Spleen (tissue), 11 donors: ENCODE measurements around the gene TUT7. TPM values are rescaled to one million over a fixed set of nuclear protein-coding genes. Genes with fewer than 3 reads are reported as not detected.

Experiments
- DNase-seq: peaks from one replicate; pipeline ENCODE4 v3.0.0-alpha.2; 2020
- H3K27ac ChIP-seq, 8 donors: fragments of 200-600 bp; sonication (generic) in 7 of 8; 1 replicate in 4 of 8; 2 replicates in 4 of 8; pipeline versions ENCODE4 v1.5.0 to v1.8.0; 2016 to 2021; ENCODE audit warnings: inconsistent platforms in 4 of 8, mild to moderate bottlenecking in 4 of 8, moderate library complexity in 1 of 8
- H3K27me3 ChIP-seq, 7 donors: fragments of 200-600 bp; sonication (generic) in 6 of 7; replicated peaks in 1 of 7; 1 replicate in 4 of 7; 2 replicates in 3 of 7; pipeline versions ENCODE4 v1.5.0 to v1.8.0; 2016 to 2021; ENCODE audit warnings: inconsistent platforms in 3 of 7, mild to moderate bottlenecking in 1 of 7
- H3K36me3 ChIP-seq, 6 donors: fragments of 200-600 bp; sonication (generic) in 5 of 6; 1 replicate in 4 of 6; 2 replicates in 2 of 6; pipeline versions ENCODE4 v1.5.0 to v1.8.0; 2016 to 2021; ENCODE audit warnings: inconsistent platforms in 2 of 6
- H3K4me1 ChIP-seq, 6 donors: fragments of 200-600 bp; sonication (generic) in 5 of 6; 1 replicate in 3 of 6; 2 replicates in 3 of 6; pipeline versions ENCODE4 v1.5.0 to v1.8.0; 2016 to 2021; ENCODE audit warnings: inconsistent platforms in 3 of 6
- H3K4me3 ChIP-seq, 8 donors: fragments of 200-600 bp; sonication (generic) in 7 of 8; 1 replicate in 4 of 8; 2 replicates in 4 of 8; pipeline versions ENCODE4 v1.5.0 to v1.8.0; 2016 to 2021; ENCODE audit warnings: inconsistent platforms in 4 of 8, mild to moderate bottlenecking in 4 of 8, moderate library complexity in 2 of 8
- H3K9me3 ChIP-seq, 8 donors: fragments of 200-600 bp; sonication (generic) in 7 of 8; 1 replicate in 4 of 8; 2 replicates in 4 of 8; pipeline versions ENCODE4 v1.5.0 to v1.8.0; 2016 to 2021; ENCODE audit warnings: inconsistent platforms in 4 of 8
- CTCF ChIP-seq, 11 experiments: fragments of 200-600 bp in 7 of 11; fragments of 450-650 bp in 4 of 11; sonication (generic) in 4 of 11; IDR thresholded peaks in 8 of 11; conservative IDR thresholded peaks in 3 of 11; 1 replicate in 7 of 11; 2 replicates in 4 of 11; pipeline versions ENCODE4 v1.4.0 to v1.8.0; 2016 to 2021; ENCODE audit warnings: antibody characterized with exemption in 11 of 11, inconsistent platforms in 4 of 11, mild to moderate bottlenecking in 1 of 11
- POLR2A ChIP-seq, 3 donors: fragments of 450-650 bp; IDR thresholded peaks; one replicate each; pipeline ENCODE4 v1.5.1; 2017; ENCODE audit warnings: antibody characterized with exemption in 3 of 3, mild to moderate bottlenecking in 1 of 3
- POLR2AphosphoS5 ChIP-seq, 3 donors: sonication (generic); formaldehyde crosslinking; IDR thresholded peaks; one replicate each; pipeline ENCODE4 v1.5.1; 2017; ENCODE audit warnings: antibody characterized with exemption in 3 of 3
- WGBS, 5 donors: extraction: QIAGEN DNeasy Blood & Tissue Kit in 3 of 5; methylation state at CpG; one replicate each; pipeline versions ENCODE4 v1.1.5 to v1.1.7; 2013 to 2018; 5-methylcytosine and 5-hydroxymethylcytosine counted together
- intact Hi-C: fragments of 100-400 bp; cut with DNase I; formaldehyde crosslinking; loops from one replicate; pipeline ENCODE4 v1.15.0; 2023; ENCODE audit warnings: low total_unique reads
- polyA plus RNA-seq, 3 donors: library from polyadenylated mRNA; stranded (reverse); fragments of 200-250 nt; gene quantifications; one replicate each; pipeline ENCODE4 v1.2.1, GENCODE V29; 2013
- total RNA-seq, 7 donors: library from RNA; depleted of rRNA in 3 of 7; stranded (reverse); fragments of >200 nt in 3 of 7; fragmentation: NEBNext Ultra II Directional in 4 of 7; extraction: Animal tissue kit (Norgen Biotek cat#: 25700) in 4 of 7; gene quantifications; one replicate each; pipeline versions ENCODE4 v1.1.0 to v1.2.1, GENCODE V29; 2016 to 2021
- donor health status: healthy with polysubstance abuse.
- donor health status: DM: no; HTN: no; CAD: no; lungs with moderate emphysema.
- donor health status: DM: no; HTN: no; CAD: no.
- donor health status: Bipolar disorder and iron deficiency.
- donor health status: healthy.
- donor health status: DM: no; HTN: no; CAD: no.
- donor health status: DM: yes; HTN: yes; CAD: no.

Gene TUT7
- total and polyA plus RNA-seq, 10 donors: 17.9 to 119 (median 58.8) TPM

GRCh38 chr9:86351880-86352279 lies 2.3 kb downstream of the TUT7 start:
- Histone ChIP-seq H3K4me1 (peaks cover 58 to 78% (median 73%) of the 10 kb centered on the region in 6 donors), H3K27me3 (no peaks in the 10 kb centered on the region), H3K9me3 (no peaks in the 10 kb centered on the region), H3K4me3 (peak overlapping the region; percentile 1 to 96 (median 88)), H3K27ac (peak overlapping the region; percentile 63 to 99 (median 96)), H3K36me3 (peaks cover 0 to 32% (median 0%) of the 10 kb centered on the region in 6 donors)
- 47 to 61% (median 58%) methylated on average over 6 of the region's 6 CpGs for WGBS, 5 donors
- no peak for DNase-seq
- intact Hi-C loops: no loop called here
- TF ChIP-seq POLR2AphosphoS5 (IDR thresholded peaks at IDR 0.05) (no peak), POLR2A (IDR thresholded peaks at IDR 0.05) (no peak), CTCF (IDR thresholded peaks at IDR 0.05 in 8 of 11, conservative IDR thresholded peaks at IDR 0.05 in 3 of 11) (no peak)

GRCh38 chr9:86350006-86350760 lies 4.0 kb downstream of the TUT7 start:
- no peaks in the 10 kb centered on the region for H3K27me3 ChIP-seq
- peaks cover 0 to 49% (median 13%) of the 10 kb centered on the region in 6 donors for H3K36me3 ChIP-seq
- intact Hi-C loops: no loop called here
- WGBS, 5 donors: 53 to 63% (median 57%) methylated on average over 12 of the region's 12 CpGs
- H3K27ac ChIP-seq: peak overlapping the region in 7 of 8 donors; percentile 44 to 99 (median 95)
- H3K9me3 ChIP-seq: no peaks in the 10 kb centered on the region
- TF ChIP-seq POLR2AphosphoS5 (IDR thresholded peaks at IDR 0.05) (no peak), CTCF (IDR thresholded peaks at IDR 0.05 in 8 of 11, conservative IDR thresholded peaks at IDR 0.05 in 3 of 11) (no peak), POLR2A (IDR thresholded peaks at IDR 0.05) (no peak)
- no peak for DNase-seq
- peak overlapping the region in 7 of 8 donors; percentile 18 to 96 (median 90) for H3K4me3 ChIP-seq
- H3K4me1 ChIP-seq: peaks cover 58 to 90% (median 82%) of the 10 kb centered on the region in 6 donors

GRCh38 chr9:86349271-86349670 lies 4.9 kb downstream of the TUT7 start:
- H3K4me1 ChIP-seq: peaks cover 58 to 92% (median 77%) of the 10 kb centered on the region in 6 donors
- H3K4me3 ChIP-seq: peak overlapping the region in 3 of 8 donors; percentile 82 to 95 (median 90)
- intact Hi-C loops: loop anchor here (10.0 kb wide), 1 partner anchor 54 kb away; no protein-coding TSS in a partner anchor
- no peaks in the 10 kb centered on the region for H3K9me3 ChIP-seq
- H3K27me3 ChIP-seq: no peaks in the 10 kb centered on the region
- DNase-seq: no peak
- TF ChIP-seq CTCF (IDR thresholded peaks at IDR 0.05 in 8 of 11, conservative IDR thresholded peaks at IDR 0.05 in 3 of 11) (no peak), POLR2A (IDR thresholded peaks at IDR 0.05) (no peak), POLR2AphosphoS5 (IDR thresholded peaks at IDR 0.05) (no peak)
- 80 to 91% (median 87%) methylated on average over 3 of the region's 3 CpGs for WGBS, 5 donors
- H3K27ac ChIP-seq: peak overlapping the region in 4 of 8 donors; percentile 63 to 99 (median 97)
- H3K36me3 ChIP-seq: peaks cover 0 to 58% (median 22%) of the 10 kb centered on the region in 6 donors

GRCh38 chr9:86347991-86348390 lies 6.2 kb downstream of the TUT7 start:
- H3K4me1 ChIP-seq: peaks cover 55 to 91% (median 71%) of the 10 kb centered on the region in 6 donors
- WGBS, 5 donors: 61 to 76% (median 71%) methylated on average over 2 of the region's 2 CpGs
- H3K27me3 ChIP-seq: no peaks in the 10 kb centered on the region
- DNase-seq: no peak
- H3K36me3 ChIP-seq: peaks cover 0 to 70% (median 30%) of the 10 kb centered on the region in 6 donors
- no peaks in the 10 kb centered on the region for H3K9me3 ChIP-seq
- TF ChIP-seq POLR2A (IDR thresholded peaks at IDR 0.05) (no peak), CTCF (IDR thresholded peaks at IDR 0.05 in 8 of 11, conservative IDR thresholded peaks at IDR 0.05 in 3 of 11) (no peak), POLR2AphosphoS5 (IDR thresholded peaks at IDR 0.05) (no peak)
- intact Hi-C loops: loop anchor here (10.0 kb wide), 1 partner anchor 53 kb away; no protein-coding TSS in a partner anchor
- peak overlapping the region in 2 of 8 donors; percentile 3 to 95 for H3K4me3 ChIP-seq
- peak overlapping the region in 5 of 8 donors; percentile 3 to 99 (median 49) for H3K27ac ChIP-seq
